Measurements from ENCODE around the gene DBF4. TPM values are rescaled to one million over a fixed set of nuclear protein-coding genes. Genes with fewer than 3 reads are reported as not detected.
"Not testable (repeated sequence)": the region's sequence is repeated elsewhere in the genome, so short reads cannot be mapped to it uniquely, and the experiment has no call there.

The DBF4 gene
- total RNA-seq, 4 donors from 2014 or later, result 9.0 to 50.0 (median 11.1) TPM

GRCh38 chr7:87858417-87859100 is 17.7 kb upstream of the DBF4 start:
- no peak for DNase-seq
- TF ChIP-seq CTCF (IDR thresholded peaks at IDR 0.05) (no peak), POLR2A (IDR thresholded peaks at IDR 0.05) (no peak), EP300 (IDR thresholded peaks at IDR 0.05; ENCODE audit: low read depth) (no peak), POLR2AphosphoS5 (IDR thresholded peaks at IDR 0.05) (no peak)
- Histone ChIP-seq H3K9me3 (no peaks in the 10 kb centered on the region), H3K4me1 (no peaks in the 10 kb centered on the region), H3K27ac (no peak overlapping the region), H3K4me3 (no peak overlapping the region), H3K36me3 (peaks cover 0 to 32% (median 16%) of the 10 kb centered on the region in 4 donors), H3K27me3 (no peaks in the 10 kb centered on the region)
- intact Hi-C loops (cut with DNase I; ENCODE audit: low total_unique reads) (no loop called here), in situ Hi-C loops (cut with MboI; ENCODE audit: low pct_ligation_motif_present in 1 of 4, low pct_unique_long_range_greater_than_20kb in 1 of 4, low sequenced_read_pairs in 3 of 4) (no loop called here)
- WGBS, 2 donors (ENCODE audit: low coverage in 1 of 2), result 92 to 95% methylated on average over 3 of the region's 3 CpGs

- Histone ChIP-seq H3K4me3 (no peak overlapping the region), H3K9me3 (peaks cover 11 to 16% of the 10 kb centered on the region in 2 donors), H3K27ac (no peak overlapping the region), H3K4me1 (no peaks in the 10 kb centered on the region), H3K36me3 (peaks cover 0 to 19% (median 2%) of the 10 kb centered on the region in 4 donors), H3K27me3 (no peaks in the 10 kb centered on the region)
- intact Hi-C loops (cut with DNase I; ENCODE audit: low total_unique reads) (no loop called here), in situ Hi-C loops (cut with MboI; ENCODE audit: low pct_ligation_motif_present in 1 of 4, low pct_unique_long_range_greater_than_20kb in 1 of 4, low sequenced_read_pairs in 3 of 4) (no loop called here)
- TF ChIP-seq CTCF (IDR thresholded peaks at IDR 0.05), result no peak
- TF ChIP-seq EP300 (IDR thresholded peaks at IDR 0.05; ENCODE audit: low read depth), result no peak
- no peak for TF ChIP-seq POLR2A (IDR thresholded peaks at IDR 0.05)
- no peak for TF ChIP-seq POLR2AphosphoS5 (IDR thresholded peaks at IDR 0.05)
- no peak for DNase-seq
- 97 to 100% methylated on average over 2 of the region's 2 CpGs for WGBS, 2 donors (ENCODE audit: low coverage in 1 of 2)
Observed at GRCh38 chr7:87866089-87866488, 10.2 kb upstream of the DBF4 start.

GRCh38 chr7:87866533-87866932 is 9.8 kb upstream of the DBF4 start:
- intact Hi-C loops (cut with DNase I; ENCODE audit: low total_unique reads); DNase-seq; H3K4me3 ChIP-seq; in situ Hi-C loops (cut with MboI; ENCODE audit: low pct_ligation_motif_present in 1 of 4, low pct_unique_long_range_greater_than_20kb in 1 of 4, low sequenced_read_pairs in 3 of 4); H3K4me1 ChIP-seq; H3K27ac ChIP-seq; H3K27me3 ChIP-seq: not testable (repeated sequence)
- peaks cover 11 to 16% of the 10 kb centered on the region in 2 donors for H3K9me3 ChIP-seq
- peaks cover 0 to 21% (median 2%) of the 10 kb centered on the region in 4 donors for H3K36me3 ChIP-seq
- WGBS, 2 donors (ENCODE audit: low coverage in 1 of 2), result 96 to 97% methylated on average over 3 to 6 of the region's 6 CpGs

GRCh38 chr7:87870471-87870870 is 5.8 kb upstream of the DBF4 start:
- Histone ChIP-seq H3K4me3 (no peak overlapping the region), H3K36me3 (peaks cover 0 to 24% (median under 1%) of the 10 kb centered on the region in 4 donors), H3K27ac (no peak overlapping the region), H3K9me3 (peaks cover 15 to 16% of the 10 kb centered on the region in 2 donors), H3K27me3 (no peaks in the 10 kb centered on the region), H3K4me1 (peaks cover 10 to 22% (median 15%) of the 10 kb centered on the region in 4 donors)
- no peak for DNase-seq
- in situ Hi-C loops (cut with MboI; ENCODE audit: low pct_ligation_motif_present in 1 of 4, low pct_unique_long_range_greater_than_20kb in 1 of 4, low sequenced_read_pairs in 3 of 4), result no loop called here
- no peak for TF ChIP-seq POLR2A (IDR thresholded peaks at IDR 0.05)
- no peak for TF ChIP-seq EP300 (IDR thresholded peaks at IDR 0.05; ENCODE audit: low read depth)
- no peak for TF ChIP-seq CTCF (IDR thresholded peaks at IDR 0.05)
- no peak for TF ChIP-seq POLR2AphosphoS5 (IDR thresholded peaks at IDR 0.05)
- intact Hi-C loops (cut with DNase I; ENCODE audit: low total_unique reads), result no loop called here
- 97% methylated on average over 4 of the region's 4 CpGs; no CpG with 5 or more reads in 1 of the 2 donors for WGBS, 2 donors (ENCODE audit: low coverage in 1 of 2)

Measured in transverse colon (tissue), 4 donors.